ENCODE measurements around the gene ST8SIA2.
"Not testable (repeated sequence)": the region's sequence is repeated elsewhere in the genome, so short reads cannot be mapped to it uniquely, and the experiment has no call there.

Gene ST8SIA2

GRCh38 chr15:92438471-92438870 lies 44.8 kb downstream of the ST8SIA2 start:
- DNase-seq (ENCODE audit: low read depth): no peak

GRCh38 chr15:92443381-92443780 lies 49.7 kb downstream of the ST8SIA2 start:
- no peak for DNase-seq (ENCODE audit: low read depth)

GRCh38 chr15:92444631-92445030 lies 51.0 kb downstream of the ST8SIA2 start:
- DNase-seq (ENCODE audit: low read depth): no peak

- no peak for DNase-seq (ENCODE audit: low read depth)
Observed at GRCh38 chr15:92448370-92448769, 54.7 kb downstream of the ST8SIA2 start.

- no peak for DNase-seq (ENCODE audit: low read depth)
Observed at GRCh38 chr15:92449476-92449875, 55.8 kb downstream of the ST8SIA2 start.

GRCh38 chr15:92451225-92451825 lies 57.6 kb downstream of the ST8SIA2 start:
- no peak for DNase-seq (ENCODE audit: low read depth)

GRCh38 chr15:92452143-92452542 lies 58.5 kb downstream of the ST8SIA2 start:
- DNase-seq (ENCODE audit: low read depth): no peak

- DNase-seq (ENCODE audit: low read depth): no peak
Observed at GRCh38 chr15:92453607-92454006, 59.9 kb downstream of the ST8SIA2 start.

GRCh38 chr15:92454555-92455105 lies 60.9 kb downstream of the ST8SIA2 start:
- DNase-seq (ENCODE audit: low read depth): no peak

GRCh38 chr15:92455271-92455670 lies 61.6 kb downstream of the ST8SIA2 start:
- DNase-seq (ENCODE audit: low read depth): no peak

- DNase-seq (ENCODE audit: low read depth): no peak
Observed at GRCh38 chr15:92457471-92458041, 63.9 kb downstream of the ST8SIA2 start.

- DNase-seq (ENCODE audit: low read depth): no peak
Observed at GRCh38 chr15:92460023-92460422, 66.3 kb downstream of the ST8SIA2 start.

- DNase-seq (ENCODE audit: low read depth): no peak
Observed at GRCh38 chr15:92462424-92463125, 68.9 kb downstream of the ST8SIA2 start.

GRCh38 chr15:92463352-92463751 lies 69.7 kb downstream of the ST8SIA2 start:
- DNase-seq (ENCODE audit: low read depth): no peak

- DNase-seq (ENCODE audit: low read depth): no peak
Observed at GRCh38 chr15:92463826-92464225, 70.1 kb downstream of the ST8SIA2 start.

- no peak for DNase-seq (ENCODE audit: low read depth)
Observed at GRCh38 chr15:92466834-92467233, 73.2 kb downstream of the ST8SIA2 start.

GRCh38 chr15:92467245-92467644 lies 73.6 kb downstream of the ST8SIA2 start:
- DNase-seq (ENCODE audit: low read depth): no peak

GRCh38 chr15:92468991-92469390 lies 75.3 kb downstream of the ST8SIA2 start:
- no peak for DNase-seq (ENCODE audit: low read depth)

GRCh38 chr15:92471288-92471687 lies 77.6 kb downstream of the ST8SIA2 start:
- DNase-seq (ENCODE audit: low read depth): no peak

GRCh38 chr15:92473756-92474155 lies 80.1 kb downstream of the ST8SIA2 start:
- DNase-seq (ENCODE audit: low read depth): no peak

GRCh38 chr15:92479730-92480129 lies 86.0 kb downstream of the ST8SIA2 start:
- DNase-seq (ENCODE audit: low read depth): not testable (repeated sequence)

- DNase-seq (ENCODE audit: low read depth): no peak
Observed at GRCh38 chr15:92480361-92480760, 86.7 kb downstream of the ST8SIA2 start.

GRCh38 chr15:92485441-92485840 lies 91.8 kb downstream of the ST8SIA2 start:
- DNase-seq (ENCODE audit: low read depth): no peak

Data from T follicular helper cell (primary cell).